Large intestine (tissue), 3 donors: ENCODE data around the gene B4GALT2. TPM values are rescaled to one million over a fixed set of nuclear protein-coding genes. Genes with fewer than 3 reads are reported as not detected.

ENCODE experiments used
- DNase-seq, 2 donors: peaks; one replicate each; pipeline versions ENCODE4 v3.0.0 to v3.0.0-alpha.2; 2013
- H3K27ac ChIP-seq: one replicate; pipeline ENCODE4 v1.5.1; 2013; ENCODE audit warnings: low read length
- H3K27me3 ChIP-seq: 2 replicates; pipeline ENCODE4 v1.6.1; 2013; ENCODE audit warnings: low read length; ENCODE audit not compliant: control insufficient read depth, insufficient read depth
- H3K36me3 ChIP-seq: 2 replicates; pipeline ENCODE4 v1.6.1; 2013; ENCODE audit warnings: low read length; ENCODE audit not compliant: control insufficient read depth, insufficient read depth
- H3K4me1 ChIP-seq: one replicate; pipeline ENCODE4 v1.6.1; 2013; ENCODE audit warnings: low read length; ENCODE audit not compliant: control insufficient read depth, insufficient read depth
- H3K4me3 ChIP-seq: one replicate; pipeline ENCODE4 v1.5.1; 2013; ENCODE audit warnings: low read length
- H3K9me3 ChIP-seq: one replicate; pipeline ENCODE4 v1.6.1; 2013; ENCODE audit warnings: mild to moderate bottlenecking, low read depth, low read length, moderate library complexity; ENCODE audit not compliant: control insufficient read depth
- WGBS: methylation state at CpG from one replicate; pipeline ENCODE4 v1.1.5; 2013; ENCODE audit warnings: low lambda C conversion rate; ENCODE audit not compliant: insufficient coverage; 5-methylcytosine and 5-hydroxymethylcytosine counted together
- polyA plus RNA-seq: library from polyadenylated mRNA; unstranded; fragments of 120-200 nt; gene quantifications from one replicate; pipeline ENCODE4 v1.2.1, GENCODE V29; 2013

B4GALT2 gene
- polyA plus RNA-seq, 1 donor: 37.4 TPM

GRCh38 chr1:43977376-43978263 is 1.4 kb upstream of the B4GALT2 start:
- Histone ChIP-seq H3K9me3 (no peaks in the 10 kb centered on the region), H3K4me3 (no peak overlapping the region), H3K36me3 (peaks cover 31% of the 10 kb centered on the region), H3K27me3 (no peaks in the 10 kb centered on the region), H3K27ac (no peak overlapping the region), H3K4me1 (peaks cover 40% of the 10 kb centered on the region)
- DNase-seq: no peak
- no CpG with 5 or more reads among the region's 9 CpGs for WGBS

DNA sequence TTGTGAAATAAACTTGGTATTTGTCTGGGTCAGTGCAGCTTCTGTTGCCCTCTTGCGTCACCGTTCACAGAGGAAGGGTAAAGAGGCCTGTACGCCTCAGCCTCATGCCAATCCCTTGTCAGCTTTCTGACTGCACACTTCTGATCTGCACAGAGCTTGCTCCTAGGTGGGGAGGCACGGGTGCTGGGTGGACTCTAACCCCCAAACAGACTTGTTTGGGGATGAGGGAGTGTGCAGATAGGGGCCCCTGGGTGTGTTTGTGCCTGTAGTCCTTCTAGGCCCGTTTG is 803 bp upstream of the B4GALT2 start:
- no peaks in the 10 kb centered on the region for H3K9me3 ChIP-seq
- no peak overlapping the region for H3K27ac ChIP-seq
- DNase-seq: no peak
- peak overlapping the region; percentile 68 for H3K4me3 ChIP-seq
- WGBS: no CpG with 5 or more reads among the region's 5 CpGs
- no peaks in the 10 kb centered on the region for H3K27me3 ChIP-seq
- peaks cover 40% of the 10 kb centered on the region for H3K4me1 ChIP-seq
- H3K36me3 ChIP-seq: peaks cover 31% of the 10 kb centered on the region

DNA sequence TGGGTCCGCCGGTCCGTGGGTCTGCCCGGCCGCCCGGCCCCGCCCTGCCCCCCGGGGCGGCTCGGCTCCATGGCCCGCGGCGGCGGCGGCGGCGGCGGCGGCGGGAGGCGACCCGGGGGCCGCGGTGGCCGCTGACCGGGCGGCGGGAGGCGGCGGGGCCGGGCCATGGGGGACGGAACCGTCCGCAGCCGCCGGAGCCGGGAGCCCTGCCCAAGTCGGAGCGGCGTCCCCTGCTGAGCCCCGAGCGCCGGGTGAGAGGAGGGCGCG is 184 bp downstream of the B4GALT2 start:
- Histone ChIP-seq H3K27me3 (no peaks in the 10 kb centered on the region), H3K36me3 (peaks cover 31% of the 10 kb centered on the region), H3K9me3 (no peaks in the 10 kb centered on the region), H3K4me1 (peaks cover 40% of the 10 kb centered on the region), H3K4me3 (peak overlapping the region; percentile 45), H3K27ac (no peak overlapping the region)
- WGBS: no CpG with 5 or more reads among the region's 45 CpGs
- no peak for DNase-seq

GRCh38 chr1:43979528-43980254 is 681 bp downstream of the B4GALT2 start:
- Histone ChIP-seq H3K27me3 (no peaks in the 10 kb centered on the region), H3K9me3 (no peaks in the 10 kb centered on the region), H3K27ac (peak overlapping the region; percentile 28), H3K4me1 (peaks cover 40% of the 10 kb centered on the region), H3K36me3 (peaks cover 34% of the 10 kb centered on the region), H3K4me3 (peak overlapping the region; percentile 45)
- WGBS: no CpG with 5 or more reads among the region's 45 CpGs
- peak; percentile 68 to 82 for DNase-seq

DNA sequence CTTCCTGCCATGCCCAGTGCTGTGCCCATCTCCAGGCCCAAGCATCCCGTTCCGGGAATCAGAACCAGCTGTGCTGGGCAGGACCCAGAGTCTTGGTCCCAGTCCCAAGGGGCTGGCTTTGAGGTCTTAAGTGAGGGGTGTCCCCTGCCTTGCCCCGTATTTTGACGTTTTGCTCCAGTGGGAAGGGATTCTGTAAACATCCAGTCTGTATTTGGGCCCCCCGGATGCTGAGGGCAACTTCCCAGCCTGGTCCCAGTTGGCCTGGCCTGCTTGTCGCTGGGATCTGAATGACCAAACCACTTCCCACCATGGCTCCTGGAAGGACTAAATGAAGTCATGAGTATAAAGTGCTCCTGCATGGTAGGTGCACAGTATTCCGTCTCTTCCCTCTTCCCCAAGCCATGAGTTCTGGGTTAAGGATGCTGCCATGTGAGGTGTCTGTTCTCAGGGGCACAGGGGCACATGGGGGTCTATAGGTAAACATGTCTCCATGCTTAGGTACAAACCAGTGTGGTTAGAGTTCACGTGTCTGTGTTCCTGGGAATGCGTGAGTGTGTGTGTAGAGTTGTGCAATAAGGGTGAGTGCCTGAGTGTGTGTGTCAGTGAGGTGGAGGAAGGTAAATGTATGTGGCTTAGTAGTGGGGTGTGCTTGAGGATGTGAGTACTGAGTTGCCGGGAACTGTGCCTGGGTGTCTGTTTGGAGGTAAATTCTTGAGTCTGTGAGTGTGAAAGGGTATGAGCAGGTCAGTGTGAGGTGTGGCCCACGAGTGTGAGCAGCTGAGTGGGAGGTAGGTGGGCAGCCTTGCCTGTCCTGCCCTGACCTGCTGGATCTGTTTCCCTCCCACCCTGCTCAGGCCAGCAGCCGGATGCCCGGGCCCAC is 1.5 kb downstream of the B4GALT2 start:
- H3K9me3 ChIP-seq: no peaks in the 10 kb centered on the region
- H3K4me3 ChIP-seq: peak overlapping the region; percentile 45
- H3K27ac ChIP-seq: peak overlapping the region; percentile 28
- WGBS: no CpG with 5 or more reads among the region's 13 CpGs
- no peaks in the 10 kb centered on the region for H3K27me3 ChIP-seq
- peak in 1 of 2 donors; percentile 24 for DNase-seq
- peaks cover 40% of the 10 kb centered on the region for H3K36me3 ChIP-seq
- peaks cover 40% of the 10 kb centered on the region for H3K4me1 ChIP-seq

GRCh38 chr1:43981135-43981491 is 2.1 kb downstream of the B4GALT2 start:
- no peak for DNase-seq
- Histone ChIP-seq H3K27ac (no peak overlapping the region), H3K9me3 (no peaks in the 10 kb centered on the region), H3K36me3 (peaks cover 42% of the 10 kb centered on the region), H3K4me3 (no peak overlapping the region), H3K4me1 (peaks cover 37% of the 10 kb centered on the region), H3K27me3 (no peaks in the 10 kb centered on the region)
- no CpG with 5 or more reads among the region's 20 CpGs for WGBS

DNA sequence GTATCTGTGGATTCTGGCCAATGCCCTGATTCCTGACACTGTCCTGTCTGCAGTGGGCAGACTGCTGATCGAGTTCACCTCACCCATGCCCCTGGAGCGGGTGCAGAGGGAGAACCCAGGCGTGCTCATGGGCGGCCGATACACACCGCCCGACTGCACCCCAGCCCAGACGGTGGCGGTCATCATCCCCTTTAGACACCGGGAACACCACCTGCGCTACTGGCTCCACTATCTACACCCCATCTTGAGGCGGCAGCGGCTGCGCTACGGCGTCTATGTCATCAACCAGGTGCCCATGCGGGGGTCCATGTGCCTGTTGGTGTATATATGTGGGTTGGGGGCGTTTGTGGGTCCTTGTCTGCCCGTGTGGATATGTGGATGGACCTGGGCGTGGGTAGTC is 2.6 kb downstream of the B4GALT2 start:
- WGBS: no CpG with 5 or more reads among the region's 20 CpGs
- Histone ChIP-seq H3K27me3 (no peaks in the 10 kb centered on the region), H3K27ac (no peak overlapping the region), H3K9me3 (no peaks in the 10 kb centered on the region), H3K36me3 (peaks cover 37% of the 10 kb centered on the region), H3K4me3 (no peak overlapping the region), H3K4me1 (peaks cover 37% of the 10 kb centered on the region)
- DNase-seq: no peak

DNA sequence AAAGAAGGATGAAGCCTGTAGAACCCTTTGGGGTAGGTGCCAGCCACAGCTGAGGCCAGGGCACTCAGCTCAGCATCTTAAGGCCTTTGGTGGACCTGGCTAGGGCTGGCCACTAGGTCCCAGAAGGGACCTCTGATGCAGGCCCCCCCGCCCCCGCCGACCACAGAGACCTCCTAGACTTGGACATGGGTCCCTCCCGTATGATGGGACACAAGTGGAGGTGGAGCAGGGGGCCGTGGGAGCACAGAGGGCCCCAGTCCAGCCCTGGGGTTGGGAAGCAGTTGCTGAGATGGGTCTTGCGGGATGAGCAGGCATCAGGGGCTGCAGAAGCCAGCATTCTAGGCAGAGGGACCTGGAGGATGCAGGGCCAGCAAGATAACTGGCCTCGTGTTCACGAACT is 3.2 kb downstream of the B4GALT2 start:
- H3K4me3 ChIP-seq: no peak overlapping the region
- no peaks in the 10 kb centered on the region for H3K9me3 ChIP-seq
- no peak overlapping the region for H3K27ac ChIP-seq
- no peaks in the 10 kb centered on the region for H3K27me3 ChIP-seq
- H3K4me1 ChIP-seq: peaks cover 38% of the 10 kb centered on the region
- WGBS: 100% methylated on average over 2 of the region's 8 CpGs
- DNase-seq: no peak
- H3K36me3 ChIP-seq: peaks cover 31% of the 10 kb centered on the region

DNA sequence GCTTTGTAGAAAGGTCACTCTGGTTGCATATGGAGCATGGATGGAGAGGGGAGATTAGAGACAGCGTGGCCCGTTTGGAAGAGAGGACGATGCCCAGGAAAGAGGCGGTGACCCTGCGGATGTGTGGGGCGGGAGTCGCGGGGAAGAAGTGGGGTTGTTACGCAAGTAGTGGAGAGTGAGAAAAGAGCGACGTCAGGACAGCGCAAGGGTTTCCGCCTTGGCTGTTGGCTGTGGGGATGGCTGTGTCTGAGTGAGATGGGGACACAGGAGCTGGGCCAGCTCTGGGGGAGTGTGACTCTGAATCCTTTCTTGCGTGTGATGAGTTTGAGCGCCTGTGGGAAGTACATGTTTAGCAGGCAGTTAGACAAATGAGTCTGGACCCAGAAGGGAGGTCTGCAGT is 3.8 kb downstream of the B4GALT2 start:
- no peaks in the 10 kb centered on the region for H3K9me3 ChIP-seq
- H3K36me3 ChIP-seq: peaks cover 25% of the 10 kb centered on the region
- DNase-seq: no peak
- no peak overlapping the region for H3K4me3 ChIP-seq
- H3K27me3 ChIP-seq: no peaks in the 10 kb centered on the region
- no CpG with 5 or more reads among the region's 15 CpGs for WGBS
- peaks cover 41% of the 10 kb centered on the region for H3K4me1 ChIP-seq
- H3K27ac ChIP-seq: no peak overlapping the region

GRCh38 chr1:43983253-43983899 is 4.4 kb downstream of the B4GALT2 start:
- DNase-seq: no peak
- no peak overlapping the region for H3K27ac ChIP-seq

More at GRCh38 chr1:43983253-43983899, 4.4 kb downstream of the B4GALT2 start:
- Histone ChIP-seq H3K36me3 (peaks cover 20% of the 10 kb centered on the region), H3K9me3 (no peaks in the 10 kb centered on the region), H3K27me3 (no peaks in the 10 kb centered on the region), H3K4me3 (no peak overlapping the region), H3K4me1 (peaks cover 41% of the 10 kb centered on the region)
- WGBS: no CpG with 5 or more reads among the region's 12 CpGs
